MM.1S (cell line): ENCODE data around the gene FRYL.

Experiments
- DNase-seq: peaks from one replicate; pipeline ENCODE4 v3.0.0-alpha.2; 2015
- H2AFZ ChIP-seq: fragments of 300-600 bp; sonication (generic); 2 replicates; pipeline ENCODE4 v1.6.0; 2016; ENCODE audit warnings: antibody characterized with exemption, low read length
- H3F3A ChIP-seq: fragments of 300-600 bp; sonication (generic); 2 replicates; pipeline ENCODE4 v1.6.1; 2016; ENCODE audit warnings: mild to moderate bottlenecking, antibody characterized with exemption, low read length, moderate library complexity, mixed read lengths; ENCODE audit not compliant: insufficient read depth
- H3K27ac ChIP-seq: fragments of 300-600 bp; sonication (generic); 2 replicates; pipeline ENCODE4 v1.5.1; 2016; ENCODE audit warnings: mild to moderate bottlenecking, low read length
- H3K27me3 ChIP-seq: fragments of 300-600 bp; sonication (generic); replicated peaks from 2 replicates; pipeline ENCODE4 v1.6.0; 2016; ENCODE audit warnings: low read length; ENCODE audit not compliant: insufficient read depth
- H3K36me3 ChIP-seq: fragments of 300-600 bp; sonication (generic); replicated peaks from 2 replicates; pipeline ENCODE4 v1.6.1; 2016; ENCODE audit warnings: mild to moderate bottlenecking, low read length, mixed read lengths; ENCODE audit not compliant: insufficient read depth
- H3K4me1 ChIP-seq: fragments of 300-600 bp; sonication (generic); 2 replicates; pipeline ENCODE4 v1.6.1; 2016; ENCODE audit warnings: low read length, mixed read lengths
- H3K4me2 ChIP-seq: fragments of 300-600 bp; sonication (generic); 2 replicates; pipeline ENCODE4 v1.6.0; 2016; ENCODE audit warnings: low read depth, low read length
- H3K4me3 ChIP-seq: fragments of 300-600 bp; sonication (generic); 2 replicates; pipeline ENCODE4 v1.5.1; 2016; ENCODE audit warnings: low read length, mixed read lengths
- H3K79me2 ChIP-seq: fragments of 300-600 bp; sonication (generic); 2 replicates; pipeline ENCODE4 v1.6.1; 2016; ENCODE audit warnings: mixed run types, low read length, mixed read lengths
- H3K9ac ChIP-seq: fragments of 300-600 bp; sonication (generic); 2 replicates; pipeline ENCODE4 v1.6.1; 2016; ENCODE audit warnings: low read length, mixed read lengths
- H3K9me2 ChIP-seq: fragments of 300-600 bp; sonication (generic); replicated peaks from 2 replicates; pipeline ENCODE4 v1.6.1; 2016; ENCODE audit warnings: mild to moderate bottlenecking, low read length, mixed read lengths; ENCODE audit not compliant: insufficient read depth
- H3K9me3 ChIP-seq: fragments of 300-600 bp; sonication (generic); replicated peaks from 2 replicates; pipeline ENCODE4 v1.6.1; 2016; ENCODE audit warnings: mild to moderate bottlenecking, low read length, mixed read lengths; ENCODE audit not compliant: insufficient read depth
- H4K20me1 ChIP-seq: fragments of 300-600 bp; sonication (generic); 2 replicates; pipeline ENCODE4 v1.6.1; 2016; ENCODE audit warnings: mild to moderate bottlenecking, low read length, moderate library complexity, mixed read lengths; ENCODE audit not compliant: insufficient read depth
- EZH2 ChIP-seq: fragments of 300-600 bp; sonication (generic); optimal IDR thresholded peaks from 2 replicates; pipeline ENCODE3; 2017; ENCODE audit warnings: low read depth, mild to moderate bottlenecking, antibody characterized with exemption, low read length, mixed read lengths
- EZH2phosphoT487 ChIP-seq: fragments of 300-600 bp; sonication (generic); IDR thresholded peaks from 2 replicates; pipeline ENCODE4 v1.6.1; 2018; ENCODE audit warnings: antibody characterized with exemption, low read length
- TF ChIP-seq, protein P1 (sequence below): fragments of 300-600 bp; sonication (generic); IDR thresholded peaks from 2 replicates; pipeline ENCODE4 v1.5.1; 2016; ENCODE audit warnings: antibody characterized with exemption, low read length, mixed read lengths

The FRYL gene

DNA sequence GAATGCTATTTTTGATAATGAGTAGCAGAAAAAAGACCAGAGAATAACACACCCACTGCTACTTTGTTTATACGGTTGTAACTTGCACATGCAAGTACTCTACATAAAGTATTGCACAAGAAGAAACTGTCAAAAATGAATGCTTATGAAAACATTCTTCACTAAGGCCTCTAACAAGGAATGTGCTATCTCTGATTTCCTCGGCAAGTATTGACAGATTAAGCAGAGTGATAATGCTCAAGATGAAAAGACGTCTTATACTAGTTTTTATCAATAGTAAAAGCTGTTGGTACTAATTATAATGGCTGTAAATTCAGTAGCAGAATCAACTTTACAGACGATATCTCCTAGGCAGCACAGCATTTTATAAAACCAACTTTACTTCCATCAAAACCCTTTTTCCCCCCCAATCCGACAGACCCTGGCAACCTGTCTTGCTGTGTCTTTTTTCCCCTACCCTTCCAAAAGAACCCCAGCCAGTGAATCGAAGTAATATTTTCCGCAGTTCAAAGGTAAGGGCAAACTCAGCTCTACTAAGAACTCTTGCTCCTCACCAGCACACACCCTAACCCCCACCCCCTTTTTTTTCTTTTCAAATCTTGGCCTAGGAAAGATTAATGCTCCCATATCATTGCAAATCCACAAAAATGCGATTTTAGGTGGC lies 1.5 kb downstream of the FRYL start:
- H3K9ac ChIP-seq: peak overlapping the region; percentile 79
- no peak for DNase-seq

DNA sequence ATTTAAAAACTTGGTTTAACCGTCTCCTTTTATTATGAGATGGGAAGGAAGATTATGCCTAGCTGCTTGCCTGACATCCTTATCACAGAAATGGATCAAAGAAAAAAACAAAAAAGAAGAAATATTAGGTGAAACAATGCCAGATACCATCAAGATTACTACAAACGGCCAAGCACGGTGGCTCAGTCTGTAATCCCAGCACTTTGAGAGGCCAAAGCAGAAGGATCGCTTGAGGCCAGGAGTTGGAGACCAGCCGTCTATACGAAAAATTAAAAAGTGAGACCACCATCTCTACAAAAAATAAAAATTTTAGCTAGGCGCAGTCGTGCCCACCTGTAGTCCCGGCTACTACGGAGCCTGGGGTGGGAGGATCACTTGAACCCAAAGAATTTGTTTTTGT lies 2.3 kb downstream of the FRYL start:
- H3K27me3 ChIP-seq: no peaks in the 10 kb centered on the region
- peaks cover 10% of the 10 kb centered on the region; the same call in 1 of the 2 replicates for H3K4me1 ChIP-seq
- no peak for DNase-seq
- peak overlapping the region; percentile 89; the same call in 1 of the 2 replicates for H3K4me3 ChIP-seq
- H3K9me2 ChIP-seq: no peaks in the 10 kb centered on the region
- TF ChIP-seq EZH2phosphoT487: no peak
- TF ChIP-seq, protein P1, sequence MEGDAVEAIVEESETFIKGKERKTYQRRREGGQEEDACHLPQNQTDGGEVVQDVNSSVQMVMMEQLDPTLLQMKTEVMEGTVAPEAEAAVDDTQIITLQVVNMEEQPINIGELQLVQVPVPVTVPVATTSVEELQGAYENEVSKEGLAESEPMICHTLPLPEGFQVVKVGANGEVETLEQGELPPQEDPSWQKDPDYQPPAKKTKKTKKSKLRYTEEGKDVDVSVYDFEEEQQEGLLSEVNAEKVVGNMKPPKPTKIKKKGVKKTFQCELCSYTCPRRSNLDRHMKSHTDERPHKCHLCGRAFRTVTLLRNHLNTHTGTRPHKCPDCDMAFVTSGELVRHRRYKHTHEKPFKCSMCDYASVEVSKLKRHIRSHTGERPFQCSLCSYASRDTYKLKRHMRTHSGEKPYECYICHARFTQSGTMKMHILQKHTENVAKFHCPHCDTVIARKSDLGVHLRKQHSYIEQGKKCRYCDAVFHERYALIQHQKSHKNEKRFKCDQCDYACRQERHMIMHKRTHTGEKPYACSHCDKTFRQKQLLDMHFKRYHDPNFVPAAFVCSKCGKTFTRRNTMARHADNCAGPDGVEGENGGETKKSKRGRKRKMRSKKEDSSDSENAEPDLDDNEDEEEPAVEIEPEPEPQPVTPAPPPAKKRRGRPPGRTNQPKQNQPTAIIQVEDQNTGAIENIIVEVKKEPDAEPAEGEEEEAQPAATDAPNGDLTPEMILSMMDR: no peak
- no peak for TF ChIP-seq EZH2
- no peaks in the 10 kb centered on the region for H3K9me3 ChIP-seq
- peak overlapping the region; percentile 82 for H3K4me2 ChIP-seq
- H3K36me3 ChIP-seq: no peaks in the 10 kb centered on the region
- peak overlapping the region; percentile 79; the same call in 1 of the 2 replicates for H3K9ac ChIP-seq
- H3K27ac ChIP-seq: no peak overlapping the region
- H2AFZ ChIP-seq: no peak overlapping the region
- peaks cover 65% of the 10 kb centered on the region for H3K79me2 ChIP-seq
- peaks cover 24% of the 10 kb centered on the region for H3F3A ChIP-seq
- peaks cover 7% of the 10 kb centered on the region; the same call in 1 of the 2 replicates for H4K20me1 ChIP-seq

More for the DNA sequence above, 1.5 kb downstream of the FRYL start:
- Histone ChIP-seq H3K4me2 (peak overlapping the region; percentile 82), H3F3A (peaks cover 24% of the 10 kb centered on the region), H3K4me1 (peaks cover 10% of the 10 kb centered on the region; the same call in 1 of the 2 replicates), H3K79me2 (peaks cover 57% of the 10 kb centered on the region), H3K27ac (peak overlapping the region; percentile 86; the same call in 1 of the 2 replicates), H4K20me1 (peaks cover 7% of the 10 kb centered on the region; the same call in 1 of the 2 replicates), H3K9me3 (no peaks in the 10 kb centered on the region), H3K27me3 (no peaks in the 10 kb centered on the region), H3K4me3 (peak overlapping the region; percentile 89), H3K36me3 (no peaks in the 10 kb centered on the region), H3K9me2 (no peaks in the 10 kb centered on the region), H2AFZ (peak overlapping the region; percentile 75)
- TF ChIP-seq, protein P1: no peak
- TF ChIP-seq EZH2phosphoT487 (no peak), EZH2 (no peak)

DNA sequence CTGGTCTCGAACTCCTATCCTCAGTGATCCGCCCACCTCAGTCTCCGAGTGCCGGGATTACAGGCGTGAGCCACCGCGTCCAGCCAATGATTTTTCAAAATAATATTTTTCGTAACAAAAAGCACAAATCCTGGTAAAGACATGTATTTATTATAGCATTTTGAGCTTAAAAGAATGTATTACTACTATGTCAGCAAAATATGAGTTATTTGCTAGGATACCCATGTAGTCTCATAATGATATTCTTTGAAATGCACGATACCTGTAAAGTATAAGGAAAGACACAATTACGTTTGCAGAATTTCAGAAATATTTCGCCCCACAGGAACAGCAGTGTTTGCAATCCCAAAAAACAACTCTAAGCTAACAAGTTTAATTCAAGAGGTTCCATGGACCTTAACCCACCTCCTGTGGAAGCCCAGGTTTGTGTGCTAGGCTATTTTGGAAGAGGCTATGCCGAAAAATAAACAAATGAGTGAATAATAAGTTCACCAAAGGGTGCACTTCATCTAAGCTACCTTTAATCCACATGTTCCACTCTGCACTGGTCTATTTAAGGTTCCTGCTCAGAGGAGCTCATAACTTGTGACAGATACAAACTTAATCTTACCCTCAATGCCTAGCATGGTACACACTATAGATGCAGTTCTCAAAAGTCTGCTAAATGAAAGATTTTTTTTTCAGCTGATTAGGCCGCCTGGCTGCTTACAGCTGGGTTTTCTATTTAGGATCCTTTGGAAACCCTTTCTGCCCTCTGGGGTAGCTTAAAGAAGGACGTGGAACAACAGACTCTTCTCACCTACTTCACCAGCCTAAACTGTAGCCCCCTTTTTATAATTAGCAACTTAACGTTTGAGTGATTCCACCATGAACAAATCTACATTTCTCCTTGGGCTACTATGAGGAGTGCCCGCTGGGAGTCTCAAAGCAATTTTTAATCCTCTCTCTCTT lies 5.0 kb downstream of the FRYL start:
- no peaks in the 10 kb centered on the region for H3K36me3 ChIP-seq
- no peak overlapping the region for H3K4me3 ChIP-seq
- no peaks in the 10 kb centered on the region for H3K9me2 ChIP-seq
- H4K20me1 ChIP-seq: peaks cover 7% of the 10 kb centered on the region; the same call in 1 of the 2 replicates
- no peak overlapping the region for H3K4me2 ChIP-seq
- H2AFZ ChIP-seq: no peak overlapping the region
- DNase-seq: no peak
- no peak overlapping the region for H3K9ac ChIP-seq
- no peak overlapping the region for H3K27ac ChIP-seq
- H3K9me3 ChIP-seq: no peaks in the 10 kb centered on the region
- H3K4me1 ChIP-seq: peaks cover 10% of the 10 kb centered on the region; the same call in 1 of the 2 replicates
- TF ChIP-seq EZH2 (no peak), EZH2phosphoT487 (no peak)
- TF ChIP-seq, protein P1: no peak
- H3K79me2 ChIP-seq: peaks cover 90% of the 10 kb centered on the region
- H3K27me3 ChIP-seq: no peaks in the 10 kb centered on the region
- H3F3A ChIP-seq: peaks cover 16% of the 10 kb centered on the region; the same call in 1 of the 2 replicates
